Activated T-cell treated with anti-CD3 and anti-CD28 coated beads for 48 hours (primary cell): ENCODE measurements around the gene NCSTN.

Experiments
- DNase-seq: peaks from one replicate; pipeline ENCODE4 v3.0.0-alpha.2; 2020; ENCODE audit warnings: low read depth

NCSTN gene

DNA sequence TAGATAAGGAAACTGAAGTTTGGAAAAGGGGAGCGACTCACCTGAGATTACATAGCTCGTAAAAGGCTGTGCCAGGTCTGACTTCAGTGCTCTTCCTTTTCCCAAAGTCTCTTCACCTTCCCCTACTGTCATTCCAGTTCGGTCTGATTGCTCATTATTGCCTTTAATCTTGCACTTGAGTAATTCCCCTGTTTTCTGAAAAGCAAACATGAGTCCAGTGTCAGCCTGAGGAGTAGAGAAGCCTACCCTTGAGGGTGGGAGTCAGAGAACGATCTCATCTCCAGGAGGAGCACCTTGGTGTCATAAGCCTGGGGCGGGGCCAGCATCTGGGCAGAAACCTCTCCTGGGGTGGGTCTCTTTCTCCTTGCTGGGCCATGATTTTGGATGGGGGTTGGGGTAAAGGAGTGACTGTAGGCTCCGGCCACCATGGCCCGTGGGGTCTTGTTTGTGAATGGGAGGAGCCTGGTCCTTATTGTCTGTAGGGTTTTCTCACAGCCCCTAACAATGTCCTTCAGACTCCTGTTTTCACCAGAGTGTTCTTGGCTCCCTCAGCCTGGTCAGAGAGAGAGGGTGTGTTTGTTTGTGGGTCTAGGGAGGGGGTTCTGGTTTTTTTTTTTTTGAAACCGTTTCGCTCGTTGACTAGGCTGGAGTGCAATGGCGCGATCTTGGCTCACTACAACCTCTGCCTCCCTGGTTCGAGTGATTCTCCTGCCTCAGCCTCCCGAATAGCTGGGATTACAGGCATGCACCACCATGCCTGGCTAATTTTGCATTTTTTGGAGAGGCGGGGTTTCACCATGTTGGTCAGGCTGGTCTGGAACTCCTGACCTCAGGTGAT is 63.2 kb downstream of the NCSTN start:
- no peak for DNase-seq

DNA sequence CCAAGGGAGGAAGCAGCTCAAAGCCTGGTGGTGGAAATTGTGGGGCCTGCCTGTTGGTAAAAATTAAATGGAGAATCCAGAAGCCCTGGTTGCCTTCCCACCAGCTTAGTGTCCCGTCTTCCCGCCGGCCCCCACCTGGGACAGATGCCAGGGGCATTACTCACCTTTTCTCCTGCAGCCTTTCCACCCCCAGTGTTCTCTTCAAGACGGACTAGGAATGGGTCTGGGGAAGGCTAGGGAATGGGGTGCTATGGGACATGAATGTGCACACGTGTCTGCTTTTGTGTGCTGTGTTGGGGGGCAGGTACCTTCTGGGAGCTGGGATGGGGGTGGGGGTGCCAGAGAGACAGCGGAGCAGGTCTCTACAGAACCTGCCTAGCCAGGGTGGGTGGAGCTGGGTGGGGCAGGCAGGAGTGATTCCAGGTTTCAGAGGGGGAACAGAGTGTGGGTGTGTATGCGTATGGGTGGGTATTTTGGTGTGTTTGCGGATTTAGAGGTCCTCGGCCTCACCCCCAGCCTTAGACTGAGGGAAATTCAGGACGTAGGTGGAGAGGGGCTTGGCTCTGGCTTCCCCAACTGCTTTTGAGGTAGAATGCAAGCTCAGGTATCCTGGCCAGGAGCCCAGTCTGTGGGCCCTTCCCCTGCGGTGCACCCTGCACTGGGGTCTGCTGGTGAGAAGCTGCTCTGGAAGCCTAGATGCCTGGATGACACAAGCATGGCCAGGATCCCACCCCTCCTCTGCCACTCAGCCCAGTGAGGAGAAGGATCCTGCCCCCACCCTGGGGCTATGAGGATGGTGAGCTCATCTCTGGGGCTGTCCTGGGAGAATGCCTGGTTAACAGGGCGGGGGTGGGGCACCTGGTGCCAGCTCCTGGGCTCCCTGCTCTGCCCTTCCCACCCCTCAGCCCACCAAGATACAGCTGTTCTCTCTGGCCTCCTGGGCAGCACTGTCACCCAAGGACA is 64.9 kb downstream of the NCSTN start:
- DNase-seq, result no peak
